ENCODE measurements around the gene LGR4. TPM values are rescaled to one million over a fixed set of nuclear protein-coding genes. Genes with fewer than 3 reads are reported as not detected.

LGR4 gene
- total RNA-seq, 5 donors from 2014 or later (not counting 1 experiment from before 2014, with no cell fraction given), result 0.68 to 2.4 (median 1.2) TPM

GRCh38 chr11:27370374-27370773 is 102.2 kb downstream of the LGR4 start:
- WGBS (ENCODE audit: insufficient coverage), result no CpG with 5 or more reads among the region's 2 CpGs

GRCh38 chr11:27367881-27368280 is 104.7 kb downstream of the LGR4 start:
- CTCF ChIA-PET, result no interaction called here
- H3K4me3 Mint-ChIP-seq, result no peak overlapping the region
- ATAC-seq (replicated peaks in 1 of 4), result no peak
- H3K27me3 Mint-ChIP-seq, result peaks cover 0 to 8% of the 10 kb centered on the region in 2 donors
- no peaks in the 10 kb centered on the region for H3K9me3 Mint-ChIP-seq
- H3K36me3 Mint-ChIP-seq, result no peaks in the 10 kb centered on the region
- Histone ChIP-seq H3K36me3 (ENCODE audit: control insufficient read depth in 2 of 2, extremely low read depth in 1 of 2, insufficient read depth in 1 of 2, low read length in 1 of 2) (no peaks in the 10 kb centered on the region), H3K27ac (ENCODE audit: low read length) (no peak overlapping the region), H3K9me3 (no peaks in the 10 kb centered on the region), H3K4me1 (ENCODE audit: control insufficient read depth in 1 of 2, extremely low read depth in 1 of 2, insufficient read depth in 2 of 2, low read length in 2 of 2) (peaks cover 5 to 6% of the 10 kb centered on the region in 2 experiments), H3K4me3 (ENCODE audit: control insufficient read depth in 1 of 2, extremely low read depth in 1 of 2, low read length in 1 of 2) (no peak overlapping the region), H3K27me3 (replicated peaks in 1 of 2; ENCODE audit: control insufficient read depth in 2 of 2, extremely low read depth in 1 of 2, insufficient read depth in 2 of 2, low read length in 1 of 2) (no peaks in the 10 kb centered on the region)
- H3K4me1 Mint-ChIP-seq, result peaks cover 9 to 10% (median 9%) of the 10 kb centered on the region in 3 donors
- POLR2A ChIA-PET, result no interaction called here
- DNase-seq, result no peak
- no peak overlapping the region for H3K27ac Mint-ChIP-seq
- 93% methylated on average over 7 of the region's 10 CpGs for WGBS (ENCODE audit: insufficient coverage)

More at GRCh38 chr11:27370374-27370773, 102.2 kb downstream of the LGR4 start:
- Histone ChIP-seq H3K4me1 (ENCODE audit: control insufficient read depth in 1 of 2, extremely low read depth in 1 of 2, insufficient read depth in 2 of 2, low read length in 2 of 2) (no peaks in the 10 kb centered on the region), H3K4me3 (ENCODE audit: control insufficient read depth in 1 of 2, extremely low read depth in 1 of 2, low read length in 1 of 2) (no peak overlapping the region), H3K9me3 (no peaks in the 10 kb centered on the region), H3K27me3 (replicated peaks in 1 of 2; ENCODE audit: control insufficient read depth in 2 of 2, extremely low read depth in 1 of 2, insufficient read depth in 2 of 2, low read length in 1 of 2) (no peaks in the 10 kb centered on the region), H3K36me3 (ENCODE audit: control insufficient read depth in 2 of 2, extremely low read depth in 1 of 2, insufficient read depth in 1 of 2, low read length in 1 of 2) (no peaks in the 10 kb centered on the region), H3K27ac (ENCODE audit: low read length) (no peak overlapping the region)
- peaks cover 0 to 8% of the 10 kb centered on the region in 2 donors for H3K27me3 Mint-ChIP-seq
- no peaks in the 10 kb centered on the region for H3K4me1 Mint-ChIP-seq
- H3K36me3 Mint-ChIP-seq, result no peaks in the 10 kb centered on the region
- POLR2A ChIA-PET, result no interaction called here
- H3K27ac Mint-ChIP-seq, result no peak overlapping the region
- DNase-seq (no peak), ATAC-seq (replicated peaks in 1 of 4) (no peak)
- no peak overlapping the region for H3K4me3 Mint-ChIP-seq
- CTCF ChIA-PET, result interaction anchor here in 1 of 2 donors (0.8 kb wide), 1 partner anchor 19 kb away, joined by 3 read pairs; no protein-coding TSS in a partner anchor
- H3K9me3 Mint-ChIP-seq, result no peaks in the 10 kb centered on the region

GRCh38 chr11:27363576-27364117 is 108.9 kb downstream of the LGR4 start:
- H3K36me3 ChIP-seq (ENCODE audit: control insufficient read depth in 2 of 2, extremely low read depth in 1 of 2, insufficient read depth in 1 of 2, low read length in 1 of 2), result no peaks in the 10 kb centered on the region
- WGBS (ENCODE audit: insufficient coverage), result 47% methylated on average over 3 of the region's 13 CpGs
- ChIA-PET POLR2A (interaction anchor here in 1 of 2 donors (0.6 kb wide), 2 partner anchors 120 to 122 kb away, joined by 3 read pairs; no protein-coding TSS in a partner anchor), CTCF (no interaction called here)
- H3K27ac ChIP-seq (ENCODE audit: low read length), result no peak overlapping the region
- no peaks in the 10 kb centered on the region for H3K9me3 ChIP-seq
- H3K4me1 ChIP-seq (ENCODE audit: control insufficient read depth in 1 of 2, extremely low read depth in 1 of 2, insufficient read depth in 2 of 2, low read length in 2 of 2), result peaks cover 9 to 11% of the 10 kb centered on the region in 2 experiments
- H3K27me3 ChIP-seq (replicated peaks in 1 of 2; ENCODE audit: control insufficient read depth in 2 of 2, extremely low read depth in 1 of 2, insufficient read depth in 2 of 2, low read length in 1 of 2), result no peaks in the 10 kb centered on the region
- ATAC-seq (replicated peaks in 1 of 4) (no peak), DNase-seq (no peak)
- peak overlapping the region; percentile 91 for H3K27ac Mint-ChIP-seq
- H3K4me1 Mint-ChIP-seq, result peaks cover 24 to 37% (median 33%) of the 10 kb centered on the region in 3 donors
- peak overlapping the region; percentile 58 to 74 for H3K4me3 ChIP-seq (ENCODE audit: control insufficient read depth in 1 of 2, extremely low read depth in 1 of 2, low read length in 1 of 2)
- H3K27me3 Mint-ChIP-seq, result peaks cover 0 to 5% of the 10 kb centered on the region in 2 donors
- no peaks in the 10 kb centered on the region for H3K9me3 Mint-ChIP-seq
- H3K36me3 Mint-ChIP-seq, result no peaks in the 10 kb centered on the region
- peak overlapping the region; percentile 91 to 93 (median 91) for H3K4me3 Mint-ChIP-seq

- H3K9me3 Mint-ChIP-seq, result no peaks in the 10 kb centered on the region
- Histone ChIP-seq H3K27ac (ENCODE audit: low read length) (no peak within 1 kb of the TSS), H3K4me3 (ENCODE audit: control insufficient read depth in 1 of 2, extremely low read depth in 1 of 2, low read length in 1 of 2) (peak within 1 kb of the TSS; percentile 58 to 74), H3K27me3 (replicated peaks in 1 of 2; ENCODE audit: control insufficient read depth in 2 of 2, extremely low read depth in 1 of 2, insufficient read depth in 2 of 2, low read length in 1 of 2) (no peaks in the 10 kb centered on the region), H3K4me1 (ENCODE audit: control insufficient read depth in 1 of 2, extremely low read depth in 1 of 2, insufficient read depth in 2 of 2, low read length in 2 of 2) (peaks cover 9 to 11% of the 10 kb centered on the region in 2 experiments), H3K9me3 (no peaks in the 10 kb centered on the region), H3K36me3 (ENCODE audit: control insufficient read depth in 2 of 2, extremely low read depth in 1 of 2, insufficient read depth in 1 of 2, low read length in 1 of 2) (no peaks in the 10 kb centered on the region)
- peaks cover 24 to 37% (median 33%) of the 10 kb centered on the region in 3 donors for H3K4me1 Mint-ChIP-seq
- peak within 1 kb of the TSS; percentile 91 for H3K27ac Mint-ChIP-seq
- DNase-seq (peak; percentile 71 to 94 (median 83)), ATAC-seq (replicated peaks in 1 of 4) (peak; percentile 97 to 99 (median 99))
- H3K4me3 Mint-ChIP-seq, result peak within 1 kb of the TSS; percentile 91 to 93 (median 91)
- CTCF ChIA-PET, result interaction anchor here in 1 of 2 donors (0.5 kb wide), 1 partner anchor 133 kb away, joined by 3 read pairs; no protein-coding TSS in a partner anchor
- no peaks in the 10 kb centered on the region for H3K36me3 Mint-ChIP-seq
- H3K27me3 Mint-ChIP-seq, result peaks cover 0 to 5% of the 10 kb centered on the region in 2 donors
- under 1% methylated on average over 48 of the region's 57 CpGs for WGBS (ENCODE audit: insufficient coverage)
- POLR2A ChIA-PET, result interaction anchor here in 1 of 2 donors (0.6 kb wide), 1 partner anchor 123 kb away, joined by 3 read pairs; no protein-coding TSS in a partner anchor
These were observed 109.6 kb downstream of the LGR4 start, which contains the start of gene CCDC34 for GRCh38 chr11:27362749-27363575. CCDC34 (minus strand) TSS chr11:27363215; CDS start chr11:27363194, 21 bp downstream.

GRCh38 chr11:27361649-27362431 is 110.8 kb downstream of the LGR4 start:
- H3K27ac Mint-ChIP-seq, result peak overlapping the region in 1 of 2 donors; percentile 29
- ChIA-PET POLR2A (no interaction called here), CTCF (no interaction called here)
- Histone ChIP-seq H3K27me3 (replicated peaks in 1 of 2; ENCODE audit: control insufficient read depth in 2 of 2, extremely low read depth in 1 of 2, insufficient read depth in 2 of 2, low read length in 1 of 2) (no peaks in the 10 kb centered on the region), H3K4me3 (ENCODE audit: control insufficient read depth in 1 of 2, extremely low read depth in 1 of 2, low read length in 1 of 2) (no peak overlapping the region), H3K4me1 (ENCODE audit: control insufficient read depth in 1 of 2, extremely low read depth in 1 of 2, insufficient read depth in 2 of 2, low read length in 2 of 2) (peaks cover 9 to 11% of the 10 kb centered on the region in 2 experiments), H3K36me3 (ENCODE audit: control insufficient read depth in 2 of 2, extremely low read depth in 1 of 2, insufficient read depth in 1 of 2, low read length in 1 of 2) (no peaks in the 10 kb centered on the region), H3K9me3 (no peaks in the 10 kb centered on the region), H3K27ac (ENCODE audit: low read length) (no peak overlapping the region)
- no peak for ATAC-seq (replicated peaks in 1 of 4)
- 92% methylated on average over 4 of the region's 8 CpGs for WGBS (ENCODE audit: insufficient coverage)
- H3K4me3 Mint-ChIP-seq, result peak overlapping the region; percentile 91 to 93 (median 91)
- H3K9me3 Mint-ChIP-seq, result no peaks in the 10 kb centered on the region
- H3K36me3 Mint-ChIP-seq, result no peaks in the 10 kb centered on the region
- H3K4me1 Mint-ChIP-seq, result peaks cover 26 to 37% (median 33%) of the 10 kb centered on the region in 3 donors
- H3K27me3 Mint-ChIP-seq, result no peaks in the 10 kb centered on the region
- DNase-seq, result no peak

- ATAC-seq (replicated peaks in 1 of 4), result no peak
- ChIA-PET POLR2A (no interaction called here), CTCF (no interaction called here)
- Mint-ChIP-seq H3K4me1 (peaks cover 19 to 30% (median 26%) of the 10 kb centered on the region in 3 donors), H3K9me3 (no peaks in the 10 kb centered on the region), H3K4me3 (no peak overlapping the region), H3K27ac (no peak overlapping the region), H3K36me3 (no peaks in the 10 kb centered on the region), H3K27me3 (no peaks in the 10 kb centered on the region)
- DNase-seq, result no peak
- peaks cover 4 to 6% of the 10 kb centered on the region in 2 experiments for H3K4me1 ChIP-seq (ENCODE audit: control insufficient read depth in 1 of 2, extremely low read depth in 1 of 2, insufficient read depth in 2 of 2, low read length in 2 of 2)
- no peak overlapping the region for H3K27ac ChIP-seq (ENCODE audit: low read length)
- 100% methylated on average over 1 of the region's 1 CpG for WGBS (ENCODE audit: insufficient coverage)
- H3K27me3 ChIP-seq (replicated peaks in 1 of 2; ENCODE audit: control insufficient read depth in 2 of 2, extremely low read depth in 1 of 2, insufficient read depth in 2 of 2, low read length in 1 of 2), result no peaks in the 10 kb centered on the region
- no peak overlapping the region for H3K4me3 ChIP-seq (ENCODE audit: control insufficient read depth in 1 of 2, extremely low read depth in 1 of 2, low read length in 1 of 2)
- no peaks in the 10 kb centered on the region for H3K9me3 ChIP-seq
- no peaks in the 10 kb centered on the region for H3K36me3 ChIP-seq (ENCODE audit: control insufficient read depth in 2 of 2, extremely low read depth in 1 of 2, insufficient read depth in 1 of 2, low read length in 1 of 2)
These were observed 114.3 kb downstream of the LGR4 start for GRCh38 chr11:27358296-27358695.
